HUES6 (cell line): ENCODE measurements around the gene C12orf54.
"Not testable (repeated sequence)": the region's sequence is repeated elsewhere in the genome, so short reads cannot be mapped to it uniquely, and the experiment has no call there.

ENCODE experiments used
- H3K27ac ChIP-seq: 2 replicates; pipeline ENCODE4 v1.7.0; 2013; ENCODE audit warnings: low read depth, mild to moderate bottlenecking, low read length, inconsistent platforms
- H3K27me3 ChIP-seq: 2 replicates; pipeline ENCODE4 v1.6.1; 2013; ENCODE audit warnings: low read length; ENCODE audit not compliant: control insufficient read depth, insufficient read depth
- H3K36me3 ChIP-seq: 2 replicates; pipeline ENCODE4 v1.6.1; 2013; ENCODE audit warnings: low read length; ENCODE audit not compliant: control insufficient read depth, insufficient read depth
- H3K4me1 ChIP-seq: 2 replicates; pipeline ENCODE4 v1.6.1; 2013; ENCODE audit warnings: low read length; ENCODE audit not compliant: control insufficient read depth, insufficient read depth
- H3K4me3 ChIP-seq: 2 replicates; pipeline ENCODE4 v1.5.1; 2013; ENCODE audit warnings: low read depth, low read length
- H3K9ac ChIP-seq: one replicate; pipeline ENCODE4 v1.6.1; 2013; ENCODE audit warnings: mild to moderate bottlenecking, low read length
- H3K9me3 ChIP-seq: 2 replicates; pipeline ENCODE4 v1.6.1; 2013; ENCODE audit warnings: low read depth, low read length; ENCODE audit not compliant: control insufficient read depth, insufficient read depth

Gene C12orf54

GRCh38 chr12:48508987-48509386 is 26.7 kb downstream of the C12orf54 start:
- H3K4me3 ChIP-seq: no peak overlapping the region
- peaks cover 2% of the 10 kb centered on the region; the same call in 1 of the 2 replicates for H3K27me3 ChIP-seq
- H3K4me1 ChIP-seq: no peaks in the 10 kb centered on the region
- H3K36me3 ChIP-seq: no peaks in the 10 kb centered on the region
- no peak overlapping the region for H3K9ac ChIP-seq
- H3K9me3 ChIP-seq: peaks cover 13% of the 10 kb centered on the region; the same call in 1 of the 2 replicates
- no peak overlapping the region for H3K27ac ChIP-seq

GRCh38 chr12:48510111-48510510 is 27.8 kb downstream of the C12orf54 start:
- peaks cover 2% of the 10 kb centered on the region; the same call in 1 of the 2 replicates for H3K27me3 ChIP-seq
- H3K36me3 ChIP-seq: no peaks in the 10 kb centered on the region
- no peak overlapping the region for H3K27ac ChIP-seq
- H3K9me3 ChIP-seq: peaks cover 13% of the 10 kb centered on the region; the same call in 1 of the 2 replicates
- no peak overlapping the region for H3K9ac ChIP-seq
- no peaks in the 10 kb centered on the region for H3K4me1 ChIP-seq
- H3K4me3 ChIP-seq: no peak overlapping the region

GRCh38 chr12:48512855-48513254 is 30.6 kb downstream of the C12orf54 start:
- H3K4me3 ChIP-seq: no peak overlapping the region
- H3K27ac ChIP-seq: no peak overlapping the region
- no peak overlapping the region for H3K9ac ChIP-seq
- H3K4me1 ChIP-seq: no peaks in the 10 kb centered on the region
- H3K27me3 ChIP-seq: peaks cover 2% of the 10 kb centered on the region; the same call in 1 of the 2 replicates
- no peaks in the 10 kb centered on the region for H3K36me3 ChIP-seq
- peaks cover 10% of the 10 kb centered on the region; the same call in 1 of the 2 replicates for H3K9me3 ChIP-seq

- Histone ChIP-seq H3K36me3 (no peaks in the 10 kb centered on the region), H3K27ac (no peak overlapping the region), H3K27me3 (peaks cover 2% of the 10 kb centered on the region; the same call in 1 of the 2 replicates), H3K4me1 (no peaks in the 10 kb centered on the region), H3K9me3 (peaks cover 10% of the 10 kb centered on the region; the same call in 1 of the 2 replicates), H3K4me3 (no peak overlapping the region), H3K9ac (no peak overlapping the region)
Measured at GRCh38 chr12:48514728-48515127, 32.4 kb downstream of the C12orf54 start.

- not testable (repeated sequence) for H3K9me3 ChIP-seq, H3K27ac ChIP-seq, H3K4me3 ChIP-seq, H3K36me3 ChIP-seq, H3K27me3 ChIP-seq, H3K4me1 ChIP-seq, H3K9ac ChIP-seq
Measured at GRCh38 chr12:48520381-48520780, 38.1 kb downstream of the C12orf54 start.

GRCh38 chr12:48525332-48525731 is 43.0 kb downstream of the C12orf54 start, which contains the start of gene OR8S1:
Gene OR8S1, plus strand, starts transcription at chr12:48525632. Its CDS starts 0 bp downstream, at chr12:48525632.
- peaks cover 6% of the 10 kb centered on the region; the same call in 1 of the 2 replicates for H3K9me3 ChIP-seq
- no peak within 1 kb of the TSS for H3K4me3 ChIP-seq
- H3K9ac ChIP-seq: no peak within 1 kb of the TSS
- H3K27me3 ChIP-seq: no peaks in the 10 kb centered on the region
- no peaks in the 10 kb centered on the region for H3K36me3 ChIP-seq
- H3K27ac ChIP-seq: no peak within 1 kb of the TSS
- H3K4me1 ChIP-seq: no peaks in the 10 kb centered on the region

- H3K27ac ChIP-seq: no peak overlapping the region
- no peaks in the 10 kb centered on the region for H3K36me3 ChIP-seq
- H3K9ac ChIP-seq: no peak overlapping the region
- peaks cover 6% of the 10 kb centered on the region; the same call in 1 of the 2 replicates for H3K9me3 ChIP-seq
- H3K4me1 ChIP-seq: no peaks in the 10 kb centered on the region
- no peak overlapping the region for H3K4me3 ChIP-seq
- H3K27me3 ChIP-seq: no peaks in the 10 kb centered on the region
Measured at GRCh38 chr12:48527891-48528670, 45.8 kb downstream of the C12orf54 start.

GRCh38 chr12:48532601-48533000 is 50.3 kb downstream of the C12orf54 start:
- Histone ChIP-seq H3K4me3 (no peak overlapping the region), H3K4me1 (no peaks in the 10 kb centered on the region), H3K27ac (no peak overlapping the region), H3K36me3 (no peaks in the 10 kb centered on the region), H3K9me3 (no peaks in the 10 kb centered on the region; the same call in 1 of the 2 replicates), H3K9ac (no peak overlapping the region), H3K27me3 (no peaks in the 10 kb centered on the region)

GRCh38 chr12:48536602-48537001 is 54.3 kb downstream of the C12orf54 start:
- no peak overlapping the region for H3K27ac ChIP-seq
- H3K4me3 ChIP-seq: no peak overlapping the region
- H3K9ac ChIP-seq: no peak overlapping the region
- H3K4me1 ChIP-seq: no peaks in the 10 kb centered on the region
- H3K9me3 ChIP-seq: no peaks in the 10 kb centered on the region; the same call in 1 of the 2 replicates
- no peaks in the 10 kb centered on the region for H3K27me3 ChIP-seq
- H3K36me3 ChIP-seq: no peaks in the 10 kb centered on the region

- Histone ChIP-seq H3K27me3 (no peaks in the 10 kb centered on the region), H3K27ac (no peak overlapping the region), H3K4me3 (no peak overlapping the region), H3K36me3 (no peaks in the 10 kb centered on the region), H3K9me3 (no peaks in the 10 kb centered on the region), H3K4me1 (no peaks in the 10 kb centered on the region), H3K9ac (no peak overlapping the region)
Measured at GRCh38 chr12:48542300-48542928, 60.1 kb downstream of the C12orf54 start.

GRCh38 chr12:48545833-48546469 is 63.7 kb downstream of the C12orf54 start:
- H3K27me3 ChIP-seq: no peaks in the 10 kb centered on the region

More at GRCh38 chr12:48545833-48546469, 63.7 kb downstream of the C12orf54 start:
- Histone ChIP-seq H3K4me1 (no peaks in the 10 kb centered on the region), H3K36me3 (no peaks in the 10 kb centered on the region), H3K9ac (no peak overlapping the region), H3K4me3 (no peak overlapping the region), H3K9me3 (no peaks in the 10 kb centered on the region), H3K27ac (no peak overlapping the region)
